22Rv1 (cell line): ENCODE results near the gene TTLL5.

Source experiments
- ZFX ChIP-seq: fragments of 450-650 bp; IDR thresholded peaks from 2 replicates; pipeline ENCODE4 v1.6.1; 2017; ENCODE audit warnings: antibody characterized with exemption, borderline replicate concordance
- TF ChIP-seq, protein P1 (sequence below): fragments of 450-650 bp; IDR thresholded peaks from 2 replicates; pipeline ENCODE4 v1.5.1; 2017; ENCODE audit warnings: mild to moderate bottlenecking

GRCh38 chr14:75944607-75945241 is 283.7 kb downstream of the TTLL5 start:
- TF ChIP-seq, protein P1, sequence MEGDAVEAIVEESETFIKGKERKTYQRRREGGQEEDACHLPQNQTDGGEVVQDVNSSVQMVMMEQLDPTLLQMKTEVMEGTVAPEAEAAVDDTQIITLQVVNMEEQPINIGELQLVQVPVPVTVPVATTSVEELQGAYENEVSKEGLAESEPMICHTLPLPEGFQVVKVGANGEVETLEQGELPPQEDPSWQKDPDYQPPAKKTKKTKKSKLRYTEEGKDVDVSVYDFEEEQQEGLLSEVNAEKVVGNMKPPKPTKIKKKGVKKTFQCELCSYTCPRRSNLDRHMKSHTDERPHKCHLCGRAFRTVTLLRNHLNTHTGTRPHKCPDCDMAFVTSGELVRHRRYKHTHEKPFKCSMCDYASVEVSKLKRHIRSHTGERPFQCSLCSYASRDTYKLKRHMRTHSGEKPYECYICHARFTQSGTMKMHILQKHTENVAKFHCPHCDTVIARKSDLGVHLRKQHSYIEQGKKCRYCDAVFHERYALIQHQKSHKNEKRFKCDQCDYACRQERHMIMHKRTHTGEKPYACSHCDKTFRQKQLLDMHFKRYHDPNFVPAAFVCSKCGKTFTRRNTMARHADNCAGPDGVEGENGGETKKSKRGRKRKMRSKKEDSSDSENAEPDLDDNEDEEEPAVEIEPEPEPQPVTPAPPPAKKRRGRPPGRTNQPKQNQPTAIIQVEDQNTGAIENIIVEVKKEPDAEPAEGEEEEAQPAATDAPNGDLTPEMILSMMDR: no peak
- TF ChIP-seq ZFX: no peak
